HEK293 (cell line): ENCODE measurements around the gene CXCL3.
A peak's percentile ranks its signal among the peaks of the same experiment; 100 is the strongest.

Experiments
- CTCF ChIA-PET: fragments of 350-600 bp; formaldehyde crosslinking; extraction: SDS; loops from one replicate; lab custom pipeline; 2021; ENCODE audit warnings: antibody characterized with exemption; lab: Yijun Ruan, JAX
- POLR2A ChIA-PET: fragments of 300-600 bp; formaldehyde crosslinking; extraction: SDS; loops from one replicate; lab custom pipeline; 2020; ENCODE audit warnings: antibody characterized with exemption, inconsistent platforms; lab: Yijun Ruan, JAX
- H3K27ac ChIP-seq: fragments of 200-500 bp; sonication (Bioruptor generic); 2 replicates; pipeline ENCODE4 v1.5.1; 2014; ENCODE audit warnings: low read depth, low read length, control low read depth, inconsistent platforms; ENCODE audit errors: extremely low read depth
- H3K36me3 ChIP-seq, 2 experiments: fragments of 200-500 bp in 1 of 2; sonication (Bioruptor generic) in 1 of 2; 1 replicate in 1 of 2; 2 replicates in 1 of 2; pipeline ENCODE4 v1.5.1; 2014 to 2017; ENCODE audit warnings: inconsistent platforms in 2 of 2, low read length in 2 of 2; ENCODE audit not compliant: control insufficient read depth in 2 of 2, insufficient read depth in 1 of 2
- H3K4me1 ChIP-seq: fragments of 200-500 bp; sonication (Bioruptor generic); 2 replicates; pipeline ENCODE4 v1.5.1; 2014; ENCODE audit warnings: mild to moderate bottlenecking, low read length, inconsistent platforms; ENCODE audit not compliant: control insufficient read depth, insufficient read depth
- H3K4me3 ChIP-seq: 2 replicates; pipeline ENCODE4 v1.5.1; 2011; ENCODE audit warnings: low read depth, mild to moderate bottlenecking, control low read depth, low read length, moderate library complexity
- H3K9me3 ChIP-seq: fragments of 200-500 bp; sonication (Bioruptor generic); 2 replicates; pipeline ENCODE4 v1.5.1; 2014; ENCODE audit warnings: low read depth, low read length, inconsistent platforms; ENCODE audit not compliant: control insufficient read depth, insufficient read depth
- FEZF1 ChIP-seq: fragments of 450-650 bp; formaldehyde crosslinking; IDR thresholded peaks from 2 replicates; pipeline ENCODE4 v1.5.1; 2016; ENCODE audit warnings: missing biosample characterization, missing genetic modification characterization
- OSR2 ChIP-seq: fragments of 450-650 bp; formaldehyde crosslinking; IDR thresholded peaks from 2 replicates; pipeline ENCODE4 v1.5.1; 2016; ENCODE audit warnings: missing biosample characterization, missing genetic modification characterization
- PRDM1 ChIP-seq: fragments of 450-650 bp; formaldehyde crosslinking; IDR thresholded peaks from 2 replicates; pipeline ENCODE4; 2016; ENCODE audit warnings: missing biosample characterization, missing genetic modification characterization
- SP7 ChIP-seq: fragments of 450-650 bp; formaldehyde crosslinking; IDR thresholded peaks from 2 replicates; pipeline ENCODE4 v1.5.1; 2016; ENCODE audit warnings: missing biosample characterization, missing genetic modification characterization
- WT1 ChIP-seq: fragments of 450-650 bp; formaldehyde crosslinking; IDR thresholded peaks from 2 replicates; pipeline ENCODE4 v1.5.1; 2016; ENCODE audit warnings: missing biosample characterization, missing genetic modification characterization
- ZNF10 ChIP-seq: fragments of 450-650 bp; formaldehyde crosslinking; IDR thresholded peaks from 2 replicates; pipeline ENCODE4 v1.5.1; 2017; ENCODE audit warnings: missing biosample characterization, missing genetic modification characterization
- ZNF146 ChIP-seq: fragments of 450-650 bp; formaldehyde crosslinking; IDR thresholded peaks from 2 replicates; pipeline ENCODE4 v1.5.1; 2016; ENCODE audit warnings: missing biosample characterization, missing genetic modification characterization
- ZNF184 ChIP-seq: fragments of 450-650 bp; IDR thresholded peaks from 2 replicates; pipeline ENCODE4 v1.5.1; 2018; ENCODE audit warnings: missing biosample characterization, mild to moderate bottlenecking, missing genetic modification characterization
- ZNF211 ChIP-seq: fragments of 450-650 bp; formaldehyde crosslinking; IDR thresholded peaks from 2 replicates; pipeline ENCODE4 v1.5.1; 2016; ENCODE audit warnings: low read depth, missing biosample characterization, missing genetic modification characterization
- ZNF23 ChIP-seq: fragments of 450-650 bp; formaldehyde crosslinking; IDR thresholded peaks from 2 replicates; pipeline ENCODE4 v1.5.1; 2016; ENCODE audit warnings: missing biosample characterization, missing genetic modification characterization, borderline replicate concordance
- ZNF391 ChIP-seq: fragments of 450-650 bp; formaldehyde crosslinking; IDR thresholded peaks from 2 replicates; pipeline ENCODE4 v1.5.1; 2016; ENCODE audit warnings: low read depth, missing biosample characterization, missing genetic modification characterization, borderline replicate concordance
- ZNF404 ChIP-seq: fragments of 450-650 bp; formaldehyde crosslinking; IDR thresholded peaks from 2 replicates; pipeline ENCODE4 v1.5.1; 2017; ENCODE audit warnings: missing biosample characterization, missing genetic modification characterization
- ZNF549 ChIP-seq: fragments of 450-650 bp; IDR thresholded peaks from 2 replicates; pipeline ENCODE4 v1.5.1; 2018; ENCODE audit warnings: missing biosample characterization, missing genetic modification characterization, mild to moderate bottlenecking, inconsistent platforms, moderate library complexity
- ZNF585B ChIP-seq: fragments of 450-650 bp; formaldehyde crosslinking; IDR thresholded peaks from 2 replicates; pipeline ENCODE4 v1.5.1; 2016; ENCODE audit warnings: missing biosample characterization, missing genetic modification characterization
- ZNF600 ChIP-seq: fragments of 450-650 bp; formaldehyde crosslinking; IDR thresholded peaks from 2 replicates; pipeline ENCODE4 v1.5.1; 2016; ENCODE audit warnings: missing biosample characterization, missing genetic modification characterization
- ZNF621 ChIP-seq: fragments of 450-650 bp; formaldehyde crosslinking; IDR thresholded peaks from 2 replicates; pipeline ENCODE4 v1.5.1; 2017; ENCODE audit warnings: missing biosample characterization, missing genetic modification characterization
- ZNF76 ChIP-seq: fragments of 450-650 bp; formaldehyde crosslinking; IDR thresholded peaks from 2 replicates; pipeline ENCODE4; 2016; ENCODE audit warnings: low read depth, missing biosample characterization, missing genetic modification characterization, borderline replicate concordance
- TF ChIP-seq, protein P1 (sequence below): fragments of 450-650 bp; formaldehyde crosslinking; IDR thresholded peaks from 2 replicates; pipeline ENCODE4 v1.5.1; 2016; ENCODE audit warnings: missing biosample characterization, missing genetic modification characterization, low read depth
- TF ChIP-seq, protein P2 (sequence below): fragments of 450-650 bp; formaldehyde crosslinking; IDR thresholded peaks from 2 replicates; pipeline ENCODE4 v1.5.1; 2017; ENCODE audit warnings: missing biosample characterization, missing genetic modification characterization
- TF ChIP-seq, protein P3 (sequence below): sonication (generic); formaldehyde crosslinking; IDR thresholded peaks from 2 replicates; pipeline ENCODE4 v1.8.1; 2022; ENCODE audit warnings: mild to moderate bottlenecking, moderate library complexity, missing genetic modification reagents
- TF ChIP-seq, protein P4 (sequence below): fragments of 450-650 bp; formaldehyde crosslinking; IDR thresholded peaks from 2 replicates; pipeline ENCODE4 v1.5.1; 2016; ENCODE audit warnings: missing biosample characterization, missing genetic modification characterization, borderline replicate concordance
- TF ChIP-seq, protein P5 (sequence below): fragments of 450-650 bp; formaldehyde crosslinking; IDR thresholded peaks from 2 replicates; pipeline ENCODE4 v1.5.1; 2016; ENCODE audit warnings: missing biosample characterization, missing genetic modification characterization

CXCL3 gene

DNA sequence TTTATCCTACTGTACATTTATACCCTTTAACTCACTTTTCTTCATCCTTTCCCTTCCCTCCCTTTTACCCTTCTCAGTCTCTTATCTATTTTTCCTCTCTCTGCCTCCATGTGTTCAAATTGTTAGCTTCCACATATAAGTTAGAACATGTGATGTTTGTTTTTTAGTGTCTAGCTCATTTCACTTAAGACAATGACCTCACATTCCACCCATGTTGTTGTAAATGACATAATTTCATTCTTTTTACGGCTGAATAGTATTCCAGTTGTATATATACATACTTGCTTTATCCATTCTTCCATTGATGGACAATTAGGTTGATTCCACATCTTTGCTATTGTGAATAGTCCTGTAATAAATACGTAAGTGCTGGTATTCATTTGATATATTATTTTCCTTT is 7.3 kb upstream of the CXCL3 start:
- H3K9me3 ChIP-seq: no peaks in the 10 kb centered on the region
- no peaks in the 10 kb centered on the region for H3K4me1 ChIP-seq
- H3K27ac ChIP-seq: no peak overlapping the region
- TF ChIP-seq ZNF146: peak; percentile 83
- TF ChIP-seq ZNF184 (tag by site-specific recombination): no peak
- no peak for TF ChIP-seq ZNF211 (tag by site-specific recombination)
- TF ChIP-seq, protein P1, sequence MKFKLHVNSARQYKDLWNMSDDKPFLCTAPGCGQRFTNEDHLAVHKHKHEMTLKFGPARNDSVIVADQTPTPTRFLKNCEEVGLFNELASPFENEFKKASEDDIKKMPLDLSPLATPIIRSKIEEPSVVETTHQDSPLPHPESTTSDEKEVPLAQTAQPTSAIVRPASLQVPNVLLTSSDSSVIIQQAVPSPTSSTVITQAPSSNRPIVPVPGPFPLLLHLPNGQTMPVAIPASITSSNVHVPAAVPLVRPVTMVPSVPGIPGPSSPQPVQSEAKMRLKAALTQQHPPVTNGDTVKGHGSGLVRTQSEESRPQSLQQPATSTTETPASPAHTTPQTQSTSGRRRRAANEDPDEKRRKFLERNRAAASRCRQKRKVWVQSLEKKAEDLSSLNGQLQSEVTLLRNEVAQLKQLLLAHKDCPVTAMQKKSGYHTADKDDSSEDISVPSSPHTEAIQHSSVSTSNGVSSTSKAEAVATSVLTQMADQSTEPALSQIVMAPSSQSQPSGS: peak; percentile 69; the same call in 1 of the 2 replicates
- H3K36me3 ChIP-seq: no peaks in the 10 kb centered on the region
- POLR2A ChIA-PET: no interaction called here
- CTCF ChIA-PET: no interaction called here
- no peak overlapping the region for H3K4me3 ChIP-seq

DNA sequence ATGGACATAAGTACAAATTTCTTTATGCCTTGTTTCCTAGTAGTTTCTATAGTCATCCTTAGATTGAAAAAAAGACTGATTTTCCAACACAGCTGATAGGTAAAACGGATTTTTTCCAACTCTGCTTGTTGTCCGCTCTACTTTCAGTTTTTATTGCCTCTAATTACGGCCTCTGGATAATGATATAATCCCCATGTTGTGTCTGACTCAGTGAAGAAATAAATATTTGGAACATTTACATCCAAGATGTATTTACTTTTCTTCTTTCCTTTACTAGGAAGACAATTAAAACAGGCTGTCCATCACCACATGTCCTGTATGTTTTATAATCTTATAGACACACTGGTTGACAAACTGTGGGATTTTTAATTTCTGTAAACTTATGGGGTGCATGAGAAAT is 6.8 kb upstream of the CXCL3 start:
- ChIA-PET CTCF (no interaction called here), POLR2A (no interaction called here)
- TF ChIP-seq, protein P2, sequence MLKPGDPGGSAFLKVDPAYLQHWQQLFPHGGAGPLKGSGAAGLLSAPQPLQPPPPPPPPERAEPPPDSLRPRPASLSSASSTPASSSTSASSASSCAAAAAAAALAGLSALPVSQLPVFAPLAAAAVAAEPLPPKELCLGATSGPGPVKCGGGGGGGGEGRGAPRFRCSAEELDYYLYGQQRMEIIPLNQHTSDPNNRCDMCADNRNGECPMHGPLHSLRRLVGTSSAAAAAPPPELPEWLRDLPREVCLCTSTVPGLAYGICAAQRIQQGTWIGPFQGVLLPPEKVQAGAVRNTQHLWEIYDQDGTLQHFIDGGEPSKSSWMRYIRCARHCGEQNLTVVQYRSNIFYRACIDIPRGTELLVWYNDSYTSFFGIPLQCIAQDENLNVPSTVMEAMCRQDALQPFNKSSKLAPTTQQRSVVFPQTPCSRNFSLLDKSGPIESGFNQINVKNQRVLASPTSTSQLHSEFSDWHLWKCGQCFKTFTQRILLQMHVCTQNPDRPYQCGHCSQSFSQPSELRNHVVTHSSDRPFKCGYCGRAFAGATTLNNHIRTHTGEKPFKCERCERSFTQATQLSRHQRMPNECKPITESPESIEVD (tag by site-specific recombination): peak; percentile 82
- TF ChIP-seq, protein P3, sequence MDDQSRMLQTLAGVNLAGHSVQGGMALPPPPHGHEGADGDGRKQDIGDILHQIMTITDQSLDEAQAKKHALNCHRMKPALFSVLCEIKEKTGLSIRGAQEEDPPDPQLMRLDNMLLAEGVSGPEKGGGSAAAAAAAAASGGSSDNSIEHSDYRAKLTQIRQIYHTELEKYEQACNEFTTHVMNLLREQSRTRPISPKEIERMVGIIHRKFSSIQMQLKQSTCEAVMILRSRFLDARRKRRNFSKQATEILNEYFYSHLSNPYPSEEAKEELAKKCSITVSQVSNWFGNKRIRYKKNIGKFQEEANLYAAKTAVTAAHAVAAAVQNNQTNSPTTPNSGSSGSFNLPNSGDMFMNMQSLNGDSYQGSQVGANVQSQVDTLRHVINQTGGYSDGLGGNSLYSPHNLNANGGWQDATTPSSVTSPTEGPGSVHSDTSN (CRISPR knock-in tag): no peak
- TF ChIP-seq ZNF10 (tag by site-specific recombination) (no peak), SP7 (tag by site-specific recombination) (peak; percentile 63), ZNF600 (tag by site-specific recombination) (no peak), ZNF404 (tag by site-specific recombination) (no peak)
- TF ChIP-seq, protein P4, sequence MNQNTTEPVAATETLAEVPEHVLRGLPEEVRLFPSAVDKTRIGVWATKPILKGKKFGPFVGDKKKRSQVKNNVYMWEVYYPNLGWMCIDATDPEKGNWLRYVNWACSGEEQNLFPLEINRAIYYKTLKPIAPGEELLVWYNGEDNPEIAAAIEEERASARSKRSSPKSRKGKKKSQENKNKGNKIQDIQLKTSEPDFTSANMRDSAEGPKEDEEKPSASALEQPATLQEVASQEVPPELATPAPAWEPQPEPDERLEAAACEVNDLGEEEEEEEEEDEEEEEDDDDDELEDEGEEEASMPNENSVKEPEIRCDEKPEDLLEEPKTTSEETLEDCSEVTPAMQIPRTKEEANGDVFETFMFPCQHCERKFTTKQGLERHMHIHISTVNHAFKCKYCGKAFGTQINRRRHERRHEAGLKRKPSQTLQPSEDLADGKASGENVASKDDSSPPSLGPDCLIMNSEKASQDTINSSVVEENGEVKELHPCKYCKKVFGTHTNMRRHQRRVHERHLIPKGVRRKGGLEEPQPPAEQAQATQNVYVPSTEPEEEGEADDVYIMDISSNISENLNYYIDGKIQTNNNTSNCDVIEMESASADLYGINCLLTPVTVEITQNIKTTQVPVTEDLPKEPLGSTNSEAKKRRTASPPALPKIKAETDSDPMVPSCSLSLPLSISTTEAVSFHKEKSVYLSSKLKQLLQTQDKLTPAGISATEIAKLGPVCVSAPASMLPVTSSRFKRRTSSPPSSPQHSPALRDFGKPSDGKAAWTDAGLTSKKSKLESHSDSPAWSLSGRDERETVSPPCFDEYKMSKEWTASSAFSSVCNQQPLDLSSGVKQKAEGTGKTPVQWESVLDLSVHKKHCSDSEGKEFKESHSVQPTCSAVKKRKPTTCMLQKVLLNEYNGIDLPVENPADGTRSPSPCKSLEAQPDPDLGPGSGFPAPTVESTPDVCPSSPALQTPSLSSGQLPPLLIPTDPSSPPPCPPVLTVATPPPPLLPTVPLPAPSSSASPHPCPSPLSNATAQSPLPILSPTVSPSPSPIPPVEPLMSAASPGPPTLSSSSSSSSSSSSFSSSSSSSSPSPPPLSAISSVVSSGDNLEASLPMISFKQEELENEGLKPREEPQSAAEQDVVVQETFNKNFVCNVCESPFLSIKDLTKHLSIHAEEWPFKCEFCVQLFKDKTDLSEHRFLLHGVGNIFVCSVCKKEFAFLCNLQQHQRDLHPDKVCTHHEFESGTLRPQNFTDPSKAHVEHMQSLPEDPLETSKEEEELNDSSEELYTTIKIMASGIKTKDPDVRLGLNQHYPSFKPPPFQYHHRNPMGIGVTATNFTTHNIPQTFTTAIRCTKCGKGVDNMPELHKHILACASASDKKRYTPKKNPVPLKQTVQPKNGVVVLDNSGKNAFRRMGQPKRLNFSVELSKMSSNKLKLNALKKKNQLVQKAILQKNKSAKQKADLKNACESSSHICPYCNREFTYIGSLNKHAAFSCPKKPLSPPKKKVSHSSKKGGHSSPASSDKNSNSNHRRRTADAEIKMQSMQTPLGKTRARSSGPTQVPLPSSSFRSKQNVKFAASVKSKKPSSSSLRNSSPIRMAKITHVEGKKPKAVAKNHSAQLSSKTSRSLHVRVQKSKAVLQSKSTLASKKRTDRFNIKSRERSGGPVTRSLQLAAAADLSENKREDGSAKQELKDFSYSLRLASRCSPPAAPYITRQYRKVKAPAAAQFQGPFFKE (tag by site-specific recombination): no peak
- Histone ChIP-seq H3K4me1 (no peaks in the 10 kb centered on the region), H3K27ac (no peak overlapping the region), H3K4me3 (no peak overlapping the region), H3K36me3 (no peaks in the 10 kb centered on the region), H3K9me3 (no peaks in the 10 kb centered on the region)

DNA sequence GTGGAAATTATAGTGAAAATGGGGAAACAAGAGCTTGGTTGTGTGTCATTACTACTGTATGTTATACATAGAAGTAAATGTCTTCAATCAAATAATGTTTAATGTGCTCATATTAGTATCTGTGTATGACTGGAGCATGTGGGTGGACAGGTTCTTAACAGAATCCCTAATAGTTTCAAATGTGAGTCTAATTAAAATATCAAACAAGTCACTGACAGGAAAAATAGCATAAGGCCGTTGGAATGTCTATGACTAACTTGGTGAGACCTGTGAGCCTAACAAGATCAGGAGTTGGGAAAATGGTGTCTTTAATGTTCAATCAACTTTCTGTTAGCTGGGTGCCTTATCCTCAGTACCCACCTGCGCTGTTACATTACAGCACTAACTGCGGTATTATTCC is 6.2 kb upstream of the CXCL3 start:
- no peak overlapping the region for H3K4me3 ChIP-seq
- no peaks in the 10 kb centered on the region for H3K9me3 ChIP-seq
- POLR2A ChIA-PET: no interaction called here
- no peaks in the 10 kb centered on the region for H3K4me1 ChIP-seq
- CTCF ChIA-PET: no interaction called here
- no peak overlapping the region for H3K27ac ChIP-seq
- no peaks in the 10 kb centered on the region for H3K36me3 ChIP-seq
- TF ChIP-seq OSR2 (no peak), FEZF1 (tag by site-specific recombination) (no peak), PRDM1 (tag by site-specific recombination) (no peak), ZNF585B (tag by site-specific recombination) (no peak), ZNF23 (tag by site-specific recombination) (no peak), ZNF76 (tag by site-specific recombination) (no peak), ZNF549 (no peak), WT1 (no peak), ZNF621 (tag by site-specific recombination) (no peak), ZNF391 (no peak)
- TF ChIP-seq, protein P5, sequence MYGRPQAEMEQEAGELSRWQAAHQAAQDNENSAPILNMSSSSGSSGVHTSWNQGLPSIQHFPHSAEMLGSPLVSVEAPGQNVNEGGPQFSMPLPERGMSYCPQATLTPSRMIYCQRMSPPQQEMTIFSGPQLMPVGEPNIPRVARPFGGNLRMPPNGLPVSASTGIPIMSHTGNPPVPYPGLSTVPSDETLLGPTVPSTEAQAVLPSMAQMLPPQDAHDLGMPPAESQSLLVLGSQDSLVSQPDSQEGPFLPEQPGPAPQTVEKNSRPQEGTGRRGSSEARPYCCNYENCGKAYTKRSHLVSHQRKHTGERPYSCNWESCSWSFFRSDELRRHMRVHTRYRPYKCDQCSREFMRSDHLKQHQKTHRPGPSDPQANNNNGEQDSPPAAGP: no peak
